Germinal center (tissue), 1 donor: ENCODE results near the gene ANAPC16.
A peak's percentile ranks its signal among the peaks of the same experiment; 100 is the strongest.
"Not testable (repeated sequence)": the region's sequence is repeated elsewhere in the genome, so short reads cannot be mapped to it uniquely, and the experiment has no call there.

Experiments
- DNase-seq: peaks from one replicate; pipeline ENCODE4 v3.0.0; 2012; ENCODE audit warnings: mixed read lengths, low spot score

Gene ANAPC16

DNA sequence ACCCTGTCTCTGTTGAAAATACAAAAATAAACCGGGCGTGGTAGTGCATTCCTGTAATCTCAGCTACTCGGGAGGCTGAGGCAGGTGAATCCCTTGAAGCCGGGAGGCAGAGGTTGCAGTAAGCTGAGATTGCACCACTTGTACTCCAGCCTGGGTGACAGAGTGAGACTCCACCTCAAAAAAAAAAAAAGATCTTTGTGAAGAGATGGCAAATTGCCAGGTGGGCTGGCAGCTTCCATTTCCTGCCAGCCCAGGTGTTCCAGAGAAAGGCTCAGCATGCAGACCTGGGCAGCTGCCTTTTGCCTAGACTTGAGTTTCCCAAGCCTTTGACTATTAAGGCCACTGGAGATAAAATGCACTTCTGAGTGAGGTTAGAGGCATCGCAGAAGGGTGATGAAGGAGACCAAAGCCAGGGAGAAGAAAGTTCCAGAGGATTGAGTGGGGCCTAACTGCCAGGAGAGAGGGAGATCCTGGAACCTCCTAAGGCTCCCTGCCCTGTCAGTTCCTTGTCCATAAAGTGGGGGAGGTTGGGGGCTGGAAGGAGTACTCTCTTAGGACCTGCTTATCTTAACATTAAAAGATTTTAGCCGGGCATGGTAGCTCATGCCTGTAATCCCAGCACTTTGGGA is 47.9 kb downstream of the ANAPC16 start:
- DNase-seq: no peak

DNA sequence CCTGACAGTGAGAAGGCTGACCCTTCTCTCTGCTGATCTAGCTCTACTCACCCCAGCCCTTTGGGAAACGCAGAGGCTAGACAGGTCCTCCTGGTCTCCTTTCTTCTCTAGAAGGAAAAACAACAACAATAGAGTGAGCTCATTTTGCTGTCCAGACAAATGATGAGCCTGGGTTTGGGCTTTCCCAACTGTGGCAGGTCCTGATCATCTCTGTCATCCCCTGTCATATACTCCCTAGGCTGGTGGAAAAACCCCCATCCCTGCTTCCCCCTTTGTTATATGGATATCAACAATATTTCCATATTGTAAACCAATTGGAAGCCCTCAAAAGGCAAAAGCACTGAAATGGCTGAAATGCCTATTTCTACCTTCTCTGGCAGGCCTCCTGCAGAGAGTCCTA is 48.7 kb downstream of the ANAPC16 start:
- DNase-seq: no peak

DNA sequence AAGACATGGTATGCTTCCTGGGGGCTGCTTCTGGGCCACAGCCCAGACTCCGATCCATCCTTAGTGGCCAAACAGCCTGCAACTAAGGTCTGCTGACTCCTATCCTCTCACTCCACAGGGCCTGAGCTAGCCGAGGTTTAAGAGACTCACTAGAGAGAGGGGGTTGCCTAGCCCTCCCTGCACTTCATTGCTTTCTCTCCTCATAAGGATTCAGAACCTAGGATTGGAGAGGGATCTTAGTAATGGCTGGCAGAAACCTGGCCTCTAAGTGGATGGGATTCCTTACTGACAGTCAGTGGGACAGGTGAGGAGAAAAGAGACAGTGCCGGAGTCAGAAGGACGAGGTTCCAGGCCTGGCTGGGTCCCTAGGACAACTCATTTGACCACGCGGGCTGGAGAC is 49.7 kb downstream of the ANAPC16 start:
- no peak for DNase-seq

DNA sequence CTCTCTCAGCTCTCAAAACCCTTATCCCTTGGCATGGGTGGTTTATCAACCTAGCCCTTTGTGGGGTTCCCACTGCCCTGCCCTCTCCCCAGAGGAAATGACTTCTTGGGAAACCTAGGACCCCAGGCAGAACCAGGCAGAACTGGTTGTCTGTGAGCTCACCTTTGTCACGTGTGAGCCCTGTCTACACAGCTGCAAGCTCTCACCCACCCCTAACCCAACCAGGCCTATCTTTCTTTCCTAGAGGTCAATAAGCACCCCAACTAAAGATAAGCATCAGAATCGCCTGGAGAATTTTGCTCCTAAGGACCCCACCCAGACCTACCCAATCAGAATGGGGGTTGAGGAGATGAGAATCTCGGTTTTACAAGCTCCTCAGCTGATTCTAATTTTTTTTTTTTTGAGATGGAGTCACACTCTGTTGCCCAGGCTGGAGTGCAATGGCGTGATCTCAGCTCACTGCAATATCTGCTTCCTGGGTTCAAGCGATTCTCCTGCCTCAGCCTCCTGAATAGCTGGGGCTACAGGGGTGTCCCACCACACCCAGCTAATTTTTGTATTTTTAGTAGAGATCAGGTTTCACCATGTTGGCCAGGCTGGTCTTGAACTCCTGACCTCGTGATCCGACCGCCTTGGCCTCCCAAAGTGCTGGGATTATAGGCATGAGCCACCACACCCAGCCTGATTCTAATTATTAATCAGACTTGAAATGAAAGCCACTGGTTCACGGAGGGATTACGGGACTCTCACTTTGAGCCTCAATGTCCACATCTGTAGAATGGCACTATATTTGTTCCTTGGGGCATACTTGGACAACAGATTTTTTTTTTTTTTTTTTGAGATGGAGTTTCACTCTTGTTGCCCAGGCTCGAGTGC is 50.4 kb downstream of the ANAPC16 start:
- no peak for DNase-seq

DNA sequence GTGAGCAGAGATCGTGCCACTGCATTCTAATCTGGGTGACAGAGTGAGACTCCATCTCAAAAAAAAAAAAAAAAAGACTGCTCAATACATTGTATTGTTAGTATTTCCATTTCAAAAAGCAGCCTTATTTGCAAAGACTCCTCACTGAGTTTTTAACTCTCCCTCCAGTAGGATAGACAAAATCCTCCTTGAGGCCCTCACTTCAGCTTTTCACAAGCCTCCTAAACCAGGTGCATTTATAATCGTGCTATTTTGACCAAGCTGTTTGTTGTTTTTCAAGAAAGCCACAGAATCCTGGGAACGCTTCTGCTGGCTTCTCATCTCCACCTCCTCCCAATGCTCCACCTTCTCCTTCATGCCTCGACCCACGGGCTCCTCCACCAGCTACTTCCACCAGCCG is 51.6 kb downstream of the ANAPC16 start:
- DNase-seq: no peak

DNA sequence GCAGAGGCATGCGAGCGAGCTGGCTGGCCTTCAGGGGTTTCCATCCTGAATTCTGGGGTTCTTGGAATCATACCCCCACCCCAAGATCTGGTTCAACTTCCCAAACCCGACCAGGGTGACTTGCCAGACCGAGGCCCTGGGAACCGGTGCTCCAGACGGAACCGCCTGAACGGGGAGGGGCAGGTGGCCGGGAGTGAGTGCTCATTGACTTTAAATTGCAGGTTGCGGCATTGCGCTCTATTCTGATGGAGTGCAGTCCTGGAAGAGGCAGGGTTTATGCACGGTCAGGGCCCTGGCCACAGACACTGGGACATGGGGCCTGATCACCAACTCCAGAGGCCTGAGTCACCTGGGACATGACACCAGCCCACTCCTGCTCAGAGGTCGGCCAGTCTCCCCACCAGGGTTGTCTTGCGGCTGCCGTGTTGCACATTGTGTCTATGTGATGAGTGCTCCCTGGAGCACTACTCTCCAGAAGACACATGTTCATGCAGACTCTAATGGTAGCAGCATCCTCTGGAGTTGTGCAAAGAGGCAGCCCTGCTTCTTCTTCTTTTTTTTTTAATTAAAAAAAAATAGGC is 52.1 kb downstream of the ANAPC16 start:
- DNase-seq: no peak

DNA sequence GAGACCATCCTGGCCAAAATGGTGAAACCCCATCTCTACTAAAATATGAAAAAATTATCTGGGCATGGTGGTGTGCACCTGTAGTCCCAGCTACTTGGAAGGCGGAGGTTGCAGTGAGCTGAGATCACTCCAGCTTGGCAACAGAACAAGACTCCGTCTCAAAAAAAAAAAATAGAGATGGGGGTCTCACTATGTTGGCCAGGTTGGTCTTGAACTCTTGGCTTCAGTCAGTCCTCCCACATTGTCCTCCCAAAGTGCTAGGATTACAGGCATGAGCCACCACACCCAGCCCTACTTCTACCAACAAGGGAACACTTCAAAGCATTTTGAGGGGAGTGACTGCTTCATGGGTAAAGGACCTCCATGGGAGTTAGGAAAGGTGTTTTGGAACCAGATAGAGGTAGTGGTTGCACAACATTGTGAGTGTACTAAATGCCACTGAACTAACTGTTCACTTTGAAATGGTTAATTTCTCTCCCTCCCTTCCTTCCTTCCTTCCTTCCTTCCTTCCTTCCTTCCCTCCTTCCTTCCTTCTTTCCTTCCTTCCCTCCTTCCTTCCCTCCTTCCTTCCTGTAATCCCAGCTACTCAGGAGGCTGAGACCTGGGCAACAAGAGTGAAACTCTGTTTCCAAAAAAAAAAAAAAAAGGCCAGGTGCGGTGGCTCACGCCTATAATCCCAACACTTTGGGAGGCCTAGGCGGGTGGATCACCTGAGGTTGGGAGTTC is 52.8 kb downstream of the ANAPC16 start:
- DNase-seq: not testable (repeated sequence)

DNA sequence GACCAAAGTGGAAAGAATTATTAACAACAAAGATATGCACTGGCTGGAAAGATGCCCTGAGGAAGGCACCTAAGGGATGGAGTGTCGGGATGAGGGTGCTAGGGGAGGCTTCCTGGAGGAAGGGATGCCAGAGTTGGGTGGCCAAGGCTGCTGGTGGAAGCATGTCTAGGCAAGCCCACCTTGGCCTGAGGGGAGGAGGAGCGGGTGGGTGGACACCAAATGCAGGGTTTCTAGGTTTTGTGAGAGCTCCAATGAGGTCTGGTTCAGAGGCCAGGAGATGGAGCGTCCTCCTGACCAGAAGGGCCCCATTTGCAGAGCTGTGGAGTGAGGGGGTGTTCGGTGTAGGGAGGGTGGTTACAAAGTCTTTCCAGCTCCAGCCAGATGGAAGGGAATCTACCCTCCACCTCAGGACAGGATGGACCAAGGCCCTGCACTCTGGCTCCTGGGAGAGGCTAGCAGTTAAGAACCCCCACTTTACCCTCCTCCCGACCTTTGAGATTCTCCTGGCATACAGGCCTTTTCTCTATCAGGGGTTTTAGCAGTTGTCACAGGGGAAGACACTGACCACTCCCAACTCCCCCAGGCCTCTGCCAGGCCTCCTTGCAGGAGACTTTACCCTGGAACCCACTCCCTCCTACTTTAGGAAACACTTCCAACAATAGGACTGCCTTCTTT is 54.9 kb downstream of the ANAPC16 start:
- no peak for DNase-seq

DNA sequence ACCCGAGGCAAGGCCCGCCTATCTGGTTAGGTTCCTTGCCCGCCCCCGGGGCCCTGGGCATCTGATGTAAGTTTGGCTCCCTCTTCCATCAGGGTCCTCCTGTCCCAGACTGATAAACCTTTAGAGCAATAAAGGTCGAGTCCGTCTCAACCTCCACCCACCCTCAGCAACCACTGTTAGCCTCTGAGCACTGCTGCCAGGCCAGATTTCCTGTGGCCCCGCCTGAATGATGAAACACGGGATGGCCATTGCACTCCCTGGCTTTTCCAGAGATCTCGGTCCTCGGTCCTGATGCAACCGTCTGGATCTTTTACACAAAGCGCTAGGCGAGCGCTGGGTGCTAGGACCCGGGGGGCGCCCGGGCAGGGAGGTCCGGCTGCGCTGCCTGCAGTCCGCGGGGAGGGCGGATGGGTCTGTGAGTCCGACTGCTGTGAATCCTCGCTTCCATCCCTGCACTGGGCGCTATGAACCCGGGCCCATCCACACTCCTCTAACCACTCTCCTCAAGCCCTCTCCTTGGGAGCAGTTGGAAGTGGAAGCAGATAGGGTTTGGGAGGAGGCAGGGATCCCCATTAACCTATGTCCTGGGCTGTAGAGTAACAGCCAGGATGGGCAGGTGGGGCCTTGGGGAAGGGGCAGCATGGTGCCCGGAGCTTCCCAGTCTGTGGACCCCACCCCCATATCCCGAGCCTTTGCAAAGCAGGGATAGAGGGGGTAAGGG is 57.0 kb downstream of the ANAPC16 start:
- DNase-seq: peak; percentile 57

DNA sequence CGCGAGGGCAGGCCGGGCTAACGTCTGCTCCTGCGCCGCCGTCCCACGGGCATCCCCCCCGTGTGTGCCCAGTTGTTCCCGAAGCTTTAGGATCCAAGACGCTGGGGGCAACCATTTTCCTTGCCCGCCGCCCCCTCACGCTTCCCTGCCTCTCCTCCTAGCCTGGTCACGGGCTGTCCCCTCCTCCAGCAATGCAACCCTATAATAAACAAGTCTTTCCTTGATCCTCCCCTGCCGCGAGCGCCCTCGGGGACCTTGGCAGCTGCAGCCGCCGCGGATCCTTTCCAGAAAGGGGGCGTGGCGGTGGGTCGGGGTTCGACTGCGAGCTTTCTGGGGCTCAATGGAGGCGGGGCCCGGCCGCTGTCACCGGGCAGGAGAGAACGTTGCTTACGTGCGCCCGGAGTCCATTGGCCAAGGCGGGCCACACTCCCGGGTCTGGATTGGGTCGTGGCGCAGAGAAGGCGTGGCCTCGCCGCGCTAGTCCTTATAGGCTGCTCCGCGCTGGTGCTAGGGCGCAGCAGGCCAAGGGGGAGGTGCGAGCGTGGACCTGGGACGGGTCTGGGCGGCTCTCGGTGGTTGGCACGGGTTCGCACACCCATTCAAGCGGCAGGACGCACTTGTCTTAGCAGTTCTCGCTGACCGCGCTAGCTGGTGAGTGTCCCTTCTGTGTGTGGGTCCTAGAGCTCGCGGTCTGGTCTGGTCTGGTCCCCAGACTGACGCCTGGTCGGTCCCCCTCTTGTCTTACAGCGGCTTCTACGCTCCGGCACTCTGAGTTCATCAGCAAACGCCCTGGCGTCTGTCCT is 57.8 kb downstream of the ANAPC16 start, which contains the start of gene DDIT4:
TSS of gene DDIT4 (plus strand) at position 515 of the 803 bp plus-strand sequence. CDS start 293 bp downstream, outside the sequence.
- peak; percentile 99 for DNase-seq

DNA sequence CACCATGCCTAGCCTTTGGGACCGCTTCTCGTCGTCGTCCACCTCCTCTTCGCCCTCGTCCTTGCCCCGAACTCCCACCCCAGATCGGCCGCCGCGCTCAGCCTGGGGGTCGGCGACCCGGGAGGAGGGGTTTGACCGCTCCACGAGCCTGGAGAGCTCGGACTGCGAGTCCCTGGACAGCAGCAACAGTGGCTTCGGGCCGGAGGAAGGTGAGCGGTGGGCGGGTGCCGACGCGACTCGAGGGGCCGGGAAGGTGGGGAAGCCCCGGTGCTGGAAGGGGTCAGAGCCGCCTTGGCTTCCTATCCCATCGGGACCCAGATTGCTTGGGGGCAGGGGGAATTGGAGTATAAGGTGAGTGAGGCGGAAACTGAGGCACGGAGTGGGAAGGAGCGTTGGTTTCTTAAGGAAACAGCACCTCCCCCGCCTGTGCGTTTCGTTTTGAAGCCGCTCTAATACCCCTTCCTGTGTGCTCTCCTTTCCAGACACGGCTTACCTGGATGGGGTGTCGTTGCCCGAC is 58.5 kb downstream of the ANAPC16 start:
- no peak for DNase-seq

DNA sequence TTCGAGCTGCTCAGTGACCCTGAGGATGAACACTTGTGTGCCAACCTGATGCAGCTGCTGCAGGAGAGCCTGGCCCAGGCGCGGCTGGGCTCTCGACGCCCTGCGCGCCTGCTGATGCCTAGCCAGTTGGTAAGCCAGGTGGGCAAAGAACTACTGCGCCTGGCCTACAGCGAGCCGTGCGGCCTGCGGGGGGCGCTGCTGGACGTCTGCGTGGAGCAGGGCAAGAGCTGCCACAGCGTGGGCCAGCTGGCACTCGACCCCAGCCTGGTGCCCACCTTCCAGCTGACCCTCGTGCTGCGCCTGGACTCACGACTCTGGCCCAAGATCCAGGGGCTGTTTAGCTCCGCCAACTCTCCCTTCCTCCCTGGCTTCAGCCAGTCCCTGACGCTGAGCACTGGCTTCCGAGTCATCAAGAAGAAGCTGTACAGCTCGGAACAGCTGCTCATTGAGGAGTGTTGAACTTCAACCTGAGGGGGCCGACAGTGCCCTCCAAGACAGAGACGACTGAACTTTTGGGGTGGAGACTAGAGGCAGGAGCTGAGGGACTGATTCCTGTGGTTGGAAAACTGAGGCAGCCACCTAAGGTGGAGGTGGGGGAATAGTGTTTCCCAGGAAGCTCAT is 59.0 kb downstream of the ANAPC16 start:
- DNase-seq: peak; percentile 70

DNA sequence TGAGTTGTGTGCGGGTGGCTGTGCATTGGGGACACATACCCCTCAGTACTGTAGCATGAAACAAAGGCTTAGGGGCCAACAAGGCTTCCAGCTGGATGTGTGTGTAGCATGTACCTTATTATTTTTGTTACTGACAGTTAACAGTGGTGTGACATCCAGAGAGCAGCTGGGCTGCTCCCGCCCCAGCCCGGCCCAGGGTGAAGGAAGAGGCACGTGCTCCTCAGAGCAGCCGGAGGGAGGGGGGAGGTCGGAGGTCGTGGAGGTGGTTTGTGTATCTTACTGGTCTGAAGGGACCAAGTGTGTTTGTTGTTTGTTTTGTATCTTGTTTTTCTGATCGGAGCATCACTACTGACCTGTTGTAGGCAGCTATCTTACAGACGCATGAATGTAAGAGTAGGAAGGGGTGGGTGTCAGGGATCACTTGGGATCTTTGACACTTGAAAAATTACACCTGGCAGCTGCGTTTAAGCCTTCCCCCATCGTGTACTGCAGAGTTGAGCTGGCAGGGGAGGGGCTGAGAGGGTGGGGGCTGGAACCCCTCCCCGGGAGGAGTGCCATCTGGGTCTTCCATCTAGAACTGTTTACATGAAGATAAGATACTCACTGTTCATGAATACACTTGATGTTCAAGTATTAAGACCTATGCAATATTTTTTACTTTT is 59.7 kb downstream of the ANAPC16 start:
- DNase-seq: no peak

DNA sequence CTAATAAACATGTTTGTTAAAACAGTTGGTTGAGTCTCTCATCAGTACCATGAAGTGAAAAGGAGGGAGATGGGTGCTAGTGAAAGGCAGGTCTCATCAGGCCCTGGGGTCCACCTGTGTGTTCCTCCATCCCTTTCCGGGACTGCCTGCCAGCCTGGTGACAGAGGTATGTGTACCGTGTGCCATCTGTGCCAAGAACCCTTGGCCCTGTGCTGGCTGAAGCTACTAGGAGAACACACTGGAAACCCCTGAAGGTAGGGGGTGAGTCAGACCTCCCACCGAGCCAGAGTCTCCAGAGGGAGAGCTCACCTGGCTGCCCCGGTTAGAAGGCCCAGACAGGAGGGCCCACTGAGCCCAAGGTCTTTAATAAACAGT is 60.2 kb downstream of the ANAPC16 start:
- no peak for DNase-seq

DNA sequence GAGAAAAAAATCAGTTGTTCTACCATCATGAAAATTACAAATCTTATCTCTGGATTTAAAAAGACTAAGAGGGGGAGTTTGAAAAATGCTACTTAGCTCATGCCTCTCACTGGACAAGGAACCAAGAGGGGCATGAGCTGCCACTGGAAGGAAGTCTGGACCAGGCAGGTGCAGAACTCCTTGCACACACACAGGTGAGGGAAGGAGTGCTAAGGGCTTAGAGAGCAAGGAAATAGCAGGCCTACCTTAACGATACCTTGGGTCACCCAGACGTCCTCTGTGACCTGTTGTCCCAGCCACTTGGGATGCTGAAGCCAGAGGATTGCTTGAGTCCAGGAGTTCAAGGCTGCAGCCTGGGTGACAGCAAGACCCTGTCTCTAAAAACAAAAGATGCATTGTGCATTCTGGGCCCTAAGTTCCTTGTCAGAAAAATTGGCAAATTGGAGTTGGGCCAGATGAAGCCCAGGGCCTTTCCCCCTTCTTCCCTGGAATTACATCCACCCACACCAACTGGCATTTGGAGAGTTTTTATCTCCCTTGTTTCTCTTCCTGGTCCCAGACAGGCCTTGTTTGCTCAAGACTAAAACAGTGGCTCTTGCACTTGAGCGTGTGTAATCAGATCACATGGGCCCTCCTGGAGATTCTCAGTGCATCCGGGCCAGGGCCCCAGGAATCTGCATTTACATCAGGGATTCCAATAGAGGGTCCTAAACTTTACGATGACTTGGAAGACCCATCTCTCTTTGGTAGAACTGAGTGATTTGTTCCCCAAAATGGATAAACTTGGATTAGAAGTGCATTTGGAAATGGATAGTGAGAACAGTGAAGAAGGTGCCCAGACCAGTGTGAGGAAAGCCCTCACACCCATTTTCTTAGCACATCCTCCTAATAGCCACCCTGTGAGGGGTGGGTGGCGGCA is 60.9 kb downstream of the ANAPC16 start:
- no peak for DNase-seq

DNA sequence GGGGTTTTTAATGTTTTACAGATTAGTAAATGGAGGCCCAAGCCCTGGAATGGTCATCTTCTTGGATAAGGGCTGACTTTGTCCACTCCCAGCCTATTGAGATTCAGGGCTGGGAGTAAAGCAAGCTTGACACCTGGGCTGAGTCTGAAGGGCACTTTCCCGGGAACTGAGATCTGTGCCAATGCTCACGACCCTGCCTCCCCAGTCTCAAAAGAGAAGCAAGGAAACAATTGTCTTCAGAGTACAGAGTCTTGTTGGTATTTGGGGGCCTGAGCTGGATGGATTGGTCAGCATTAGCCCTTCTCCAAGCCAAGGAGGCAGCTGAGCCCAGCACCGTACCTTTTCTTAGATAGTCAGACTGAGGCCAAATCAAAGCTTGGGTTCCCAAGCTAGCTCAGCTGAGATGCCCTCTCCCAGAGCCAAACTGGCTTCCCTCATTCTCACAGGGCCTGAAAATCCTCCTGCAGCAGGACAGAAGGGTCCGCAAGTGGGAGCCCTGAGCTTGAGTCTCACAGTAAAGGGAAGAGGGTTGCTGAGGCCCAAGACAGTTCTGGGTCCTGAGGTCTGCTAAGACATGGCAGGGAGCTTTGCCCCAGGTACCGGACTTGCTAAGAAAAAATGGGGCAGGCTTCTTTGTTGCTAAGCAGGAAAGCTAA is 61.7 kb downstream of the ANAPC16 start:
- no peak for DNase-seq

DNA sequence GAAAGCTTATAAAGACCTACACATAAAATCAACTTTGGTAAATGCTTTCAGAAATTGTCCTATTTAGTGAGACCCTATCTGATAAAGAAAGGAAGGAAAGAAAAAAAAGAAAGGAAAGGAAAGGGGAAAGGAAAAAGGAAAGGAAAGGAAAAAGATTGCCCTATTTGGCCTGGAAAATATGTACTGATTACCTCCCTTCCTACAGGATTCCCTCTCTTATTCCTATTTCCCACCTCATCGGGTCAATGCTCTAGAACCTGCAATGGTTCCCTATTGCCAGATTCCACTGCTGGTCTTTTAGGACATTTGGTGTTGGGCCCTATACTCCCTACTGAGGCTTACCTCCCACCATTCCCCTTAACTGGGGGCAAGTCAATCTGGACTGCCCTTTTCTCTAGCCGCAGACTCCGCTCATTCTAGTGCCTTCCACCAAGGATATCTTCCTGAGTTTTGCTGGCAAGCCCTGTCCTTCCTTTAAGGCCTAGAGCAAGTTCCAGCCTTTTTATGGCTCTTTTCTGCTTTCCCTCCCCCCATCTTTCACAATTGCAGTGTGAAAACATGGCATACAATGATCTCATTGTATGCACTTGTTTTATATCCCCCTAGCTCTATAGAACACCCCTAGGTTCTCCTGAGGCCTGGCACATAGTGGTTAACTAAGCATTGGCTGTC is 62.3 kb downstream of the ANAPC16 start:
- no peak for DNase-seq
